HEK293 (cell line): ENCODE results near the gene RAE1.

ENCODE experiments used
- BCL11A ChIP-seq: fragments of 450-650 bp; formaldehyde crosslinking; IDR thresholded peaks from 2 replicates; pipeline ENCODE4 v1.5.1; 2016; ENCODE audit warnings: low read depth, missing biosample characterization, missing genetic modification characterization
- CTCF ChIP-seq: fragments of 450-650 bp; formaldehyde crosslinking; IDR thresholded peaks from 2 replicates; pipeline ENCODE4 v1.5.1; 2016; ENCODE audit warnings: missing biosample characterization, missing genetic modification characterization
- ZNF10 ChIP-seq: fragments of 450-650 bp; formaldehyde crosslinking; IDR thresholded peaks from 2 replicates; pipeline ENCODE4 v1.5.1; 2017; ENCODE audit warnings: missing biosample characterization, missing genetic modification characterization
- ZNF138 ChIP-seq: fragments of 450-650 bp; formaldehyde crosslinking; IDR thresholded peaks from 2 replicates; pipeline ENCODE4 v1.5.1; 2016; ENCODE audit warnings: missing biosample characterization, missing genetic modification characterization, borderline replicate concordance
- ZNF23 ChIP-seq: fragments of 450-650 bp; formaldehyde crosslinking; IDR thresholded peaks from 2 replicates; pipeline ENCODE4 v1.5.1; 2016; ENCODE audit warnings: missing biosample characterization, missing genetic modification characterization, borderline replicate concordance
- ZNF585B ChIP-seq: fragments of 450-650 bp; formaldehyde crosslinking; IDR thresholded peaks from 2 replicates; pipeline ENCODE4 v1.5.1; 2016; ENCODE audit warnings: missing biosample characterization, missing genetic modification characterization
- ZSCAN5A ChIP-seq: fragments of 450-650 bp; formaldehyde crosslinking; IDR thresholded peaks from 2 replicates; pipeline ENCODE4 v1.5.1; 2016; ENCODE audit warnings: missing biosample characterization, missing genetic modification characterization
- TF ChIP-seq, protein P1 (sequence below): fragments of 450-650 bp; formaldehyde crosslinking; IDR thresholded peaks from 2 replicates; pipeline ENCODE4 v1.5.1; 2016; ENCODE audit warnings: missing biosample characterization, missing genetic modification characterization

GRCh38 chr20:57370316-57370715 lies 19.3 kb downstream of the RAE1 start:
- no peak for TF ChIP-seq ZNF585B (tag by site-specific recombination)
- TF ChIP-seq ZSCAN5A, result no peak
- TF ChIP-seq ZNF23 (tag by site-specific recombination), result no peak
- no peak for TF ChIP-seq ZNF138 (tag by site-specific recombination)
- TF ChIP-seq BCL11A (tag by site-specific recombination), result no peak
- no peak for TF ChIP-seq CTCF
- TF ChIP-seq, protein P1, sequence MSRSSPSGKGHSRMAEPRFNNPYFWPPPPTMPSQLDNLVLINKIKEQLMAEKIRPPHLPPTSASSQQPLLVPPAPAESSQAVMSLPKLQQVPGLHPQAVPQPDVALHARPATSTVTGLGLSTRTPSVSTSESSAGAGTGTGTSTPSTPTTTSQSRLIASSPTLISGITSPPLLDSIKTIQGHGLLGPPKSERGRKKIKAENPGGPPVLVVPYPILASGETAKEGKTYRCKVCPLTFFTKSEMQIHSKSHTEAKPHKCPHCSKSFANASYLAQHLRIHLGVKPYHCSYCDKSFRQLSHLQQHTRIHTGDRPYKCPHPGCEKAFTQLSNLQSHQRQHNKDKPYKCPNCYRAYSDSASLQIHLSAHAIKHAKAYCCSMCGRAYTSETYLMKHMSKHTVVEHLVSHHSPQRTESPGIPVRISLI (tag by site-specific recombination), result no peak
- no peak for TF ChIP-seq ZNF10 (tag by site-specific recombination)
